Measurements from ENCODE around the gene ESF1. TPM values are rescaled to one million over a fixed set of nuclear protein-coding genes. Genes with fewer than 3 reads are reported as not detected.

The ESF1 gene
- total RNA-seq, 2 donors from 2014 or later, result 9.9 to 11.0 TPM

- Histone ChIP-seq H3K27me3 (no peaks in the 10 kb centered on the region), H3K9me3 (no peaks in the 10 kb centered on the region), H3K4me1 (no peaks in the 10 kb centered on the region), H3K36me3 (no peaks in the 10 kb centered on the region), H3K4me3 (no peak overlapping the region), H3K9ac (ENCODE audit: low read depth in 2 of 2, low read length in 2 of 2) (no peak overlapping the region), H3K27ac (no peak overlapping the region)
- TF ChIP-seq CTCF (IDR thresholded peaks at IDR 0.05), result no peak
- no peak for DNase-seq
- intact Hi-C loops (cut with DNase I), result no loop called here
Measured at GRCh38 chr20:13700761-13701160, 84.0 kb downstream of the ESF1 start.

GRCh38 chr20:13694420-13695150, 90.1 kb downstream of the ESF1 start:
- TF ChIP-seq CTCF (IDR thresholded peaks at IDR 0.05), result no peak
- intact Hi-C loops (cut with DNase I), result no loop called here
- Histone ChIP-seq H3K27me3 (no peaks in the 10 kb centered on the region), H3K36me3 (no peaks in the 10 kb centered on the region), H3K9me3 (no peaks in the 10 kb centered on the region), H3K4me3 (no peak overlapping the region), H3K4me1 (no peaks in the 10 kb centered on the region), H3K27ac (no peak overlapping the region), H3K9ac (ENCODE audit: low read depth in 2 of 2, low read length in 2 of 2) (no peak overlapping the region)
- DNase-seq, result no peak

GRCh38 chr20:13692802-13693736, 91.7 kb downstream of the ESF1 start:
- Histone ChIP-seq H3K27ac (no peak overlapping the region), H3K36me3 (no peaks in the 10 kb centered on the region), H3K9ac (ENCODE audit: low read depth in 2 of 2, low read length in 2 of 2) (no peak overlapping the region), H3K4me1 (no peaks in the 10 kb centered on the region), H3K4me3 (no peak overlapping the region), H3K27me3 (no peaks in the 10 kb centered on the region), H3K9me3 (no peaks in the 10 kb centered on the region)
- intact Hi-C loops (cut with DNase I), result no loop called here
- no peak for TF ChIP-seq CTCF (IDR thresholded peaks at IDR 0.05)
- no peak for DNase-seq

GRCh38 chr20:13690943-13691342, 93.8 kb downstream of the ESF1 start:
- intact Hi-C loops (cut with DNase I), result no loop called here
- no peak for TF ChIP-seq CTCF (IDR thresholded peaks at IDR 0.05)
- H3K9me3 ChIP-seq, result no peaks in the 10 kb centered on the region
- DNase-seq, result no peak
- H3K4me3 ChIP-seq, result no peak overlapping the region
- no peak overlapping the region for H3K9ac ChIP-seq (ENCODE audit: low read depth in 2 of 2, low read length in 2 of 2)
- no peaks in the 10 kb centered on the region for H3K27me3 ChIP-seq
- H3K27ac ChIP-seq, result no peak overlapping the region
- no peaks in the 10 kb centered on the region for H3K4me1 ChIP-seq
- H3K36me3 ChIP-seq, result no peaks in the 10 kb centered on the region

GRCh38 chr20:13687815-13688214, 96.9 kb downstream of the ESF1 start:
- Histone ChIP-seq H3K36me3 (no peaks in the 10 kb centered on the region), H3K9ac (ENCODE audit: low read depth in 2 of 2, low read length in 2 of 2) (no peak overlapping the region), H3K4me3 (no peak overlapping the region), H3K27me3 (no peaks in the 10 kb centered on the region), H3K9me3 (no peaks in the 10 kb centered on the region), H3K4me1 (no peaks in the 10 kb centered on the region), H3K27ac (no peak overlapping the region)
- intact Hi-C loops (cut with DNase I), result no loop called here
- no peak for DNase-seq
- no peak for TF ChIP-seq CTCF (IDR thresholded peaks at IDR 0.05)
